UCSD-AML1 (cell line): ENCODE data around the gene CCRL2.
"Not testable (repeated sequence)": the region's sequence is repeated elsewhere in the genome, so short reads cannot be mapped to it uniquely, and the experiment has no call there.

Source experiments
- DNase-seq: peaks from one replicate; lab custom pipeline; 2025; ENCODE audit not compliant: unreplicated experiment; lab: John Stamatoyannopoulos, UW

The CCRL2 gene

GRCh38 chr3:46401579-46401978 is 5.5 kb upstream of the CCRL2 start:
- DNase-seq = no peak

- DNase-seq = not testable (repeated sequence)
Observed at GRCh38 chr3:46402902-46403301, 4.2 kb upstream of the CCRL2 start.

- peak; percentile 56 for DNase-seq
Observed at GRCh38 chr3:46405301-46406019, 1.6 kb upstream of the CCRL2 start.

- no peak for DNase-seq
Observed at GRCh38 chr3:46406443-46406787, 644 bp upstream of the CCRL2 start.

GRCh38 chr3:46407970-46408369 is 911 bp downstream of the CCRL2 start:
- no peak for DNase-seq

GRCh38 chr3:46408853-46409252 is 1.8 kb downstream of the CCRL2 start:
- no peak for DNase-seq

GRCh38 chr3:46409739-46410489 is 2.9 kb downstream of the CCRL2 start:
- no peak for DNase-seq

GRCh38 chr3:46410669-46411068 is 3.6 kb downstream of the CCRL2 start:
- no peak for DNase-seq

- DNase-seq = no peak
Observed at GRCh38 chr3:46411271-46411670, 4.2 kb downstream of the CCRL2 start.

GRCh38 chr3:46412786-46413298 is 5.8 kb downstream of the CCRL2 start:
- DNase-seq = no peak

- DNase-seq = peak; percentile 51
Observed at GRCh38 chr3:46413951-46414350, 6.9 kb downstream of the CCRL2 start.

GRCh38 chr3:46414739-46415138 is 7.7 kb downstream of the CCRL2 start:
- no peak for DNase-seq

GRCh38 chr3:46416125-46416810 is 9.2 kb downstream of the CCRL2 start:
- no peak for DNase-seq

- no peak for DNase-seq
Observed at GRCh38 chr3:46416811-46417510, 9.9 kb downstream of the CCRL2 start.

- no peak for DNase-seq
Observed at GRCh38 chr3:46417841-46418611, 11.0 kb downstream of the CCRL2 start.

- DNase-seq = no peak
Observed at GRCh38 chr3:46419816-46420215, 12.8 kb downstream of the CCRL2 start.

- DNase-seq = no peak
Observed at GRCh38 chr3:46420931-46421330, 13.9 kb downstream of the CCRL2 start.

- no peak for DNase-seq
Observed at GRCh38 chr3:46422617-46423016, 15.6 kb downstream of the CCRL2 start.

- DNase-seq = no peak
Observed at GRCh38 chr3:46423588-46423987, 16.5 kb downstream of the CCRL2 start.

GRCh38 chr3:46426476-46426875 is 19.4 kb downstream of the CCRL2 start:
- DNase-seq = peak; percentile 72
